Measurements from ENCODE around the gene ITPR2.

DNA sequence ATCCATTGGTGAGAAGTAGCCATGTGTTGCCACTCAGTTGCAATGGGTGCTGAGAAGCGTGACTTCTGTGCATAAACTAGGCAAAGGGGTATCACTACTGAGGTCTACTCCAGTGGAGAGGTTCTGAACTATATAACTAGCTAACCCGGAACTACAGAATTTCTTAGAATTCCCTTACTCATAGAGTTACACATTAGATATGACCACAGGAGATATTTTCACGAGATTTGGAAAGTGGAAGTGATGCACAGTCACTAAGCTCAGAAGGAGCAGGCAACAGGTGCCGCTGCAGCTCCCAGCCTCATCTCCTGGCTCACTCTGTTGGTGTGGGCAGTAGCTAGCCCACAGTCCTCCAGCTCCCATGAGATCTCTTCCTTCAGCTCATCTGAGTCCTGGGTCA is 501.0 kb downstream of the ITPR2 start:
- no peak for TF ChIP-seq CTCF (IDR thresholded peaks at IDR 0.05)
- no peak for TF ChIP-seq POLR2A (IDR thresholded peaks at IDR 0.05)

All from lower leg skin (tissue), 3 donors.